NCI-H748 (cell line): Measurements from ENCODE around the gene PAFAH1B2.
"Not testable (repeated sequence)": the region's sequence is repeated elsewhere in the genome, so short reads cannot be mapped to it uniquely, and the experiment has no call there.

Experiments used
- DNase-seq: peaks from one replicate; lab custom pipeline; 2025; ENCODE audit not compliant: unreplicated experiment; lab: John Stamatoyannopoulos, UW

The PAFAH1B2 gene

GRCh38 chr11:117201658-117202305 lies 57.7 kb downstream of the PAFAH1B2 start:
- DNase-seq, result no peak

- DNase-seq, result no peak
Measured at GRCh38 chr11:117202386-117203068, 58.4 kb downstream of the PAFAH1B2 start.

DNA sequence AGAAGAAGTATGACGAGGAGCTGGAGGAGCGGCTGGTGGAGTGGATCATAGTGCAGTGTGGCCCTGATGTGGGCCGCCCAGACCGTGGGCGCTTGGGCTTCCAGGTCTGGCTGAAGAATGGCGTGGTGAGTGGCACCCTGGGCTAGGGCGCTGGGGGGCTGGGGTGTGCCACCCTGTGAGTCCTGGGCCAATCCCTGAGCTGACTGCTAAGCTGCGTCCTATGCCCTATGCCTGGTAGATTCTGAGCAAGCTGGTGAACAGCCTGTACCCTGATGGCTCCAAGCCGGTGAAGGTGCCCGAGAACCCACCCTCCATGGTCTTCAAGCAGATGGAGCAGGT lies 59.0 kb downstream of the PAFAH1B2 start:
- no peak for DNase-seq

- no peak for DNase-seq
Measured at GRCh38 chr11:117204283-117205080, 60.4 kb downstream of the PAFAH1B2 start.

DNA sequence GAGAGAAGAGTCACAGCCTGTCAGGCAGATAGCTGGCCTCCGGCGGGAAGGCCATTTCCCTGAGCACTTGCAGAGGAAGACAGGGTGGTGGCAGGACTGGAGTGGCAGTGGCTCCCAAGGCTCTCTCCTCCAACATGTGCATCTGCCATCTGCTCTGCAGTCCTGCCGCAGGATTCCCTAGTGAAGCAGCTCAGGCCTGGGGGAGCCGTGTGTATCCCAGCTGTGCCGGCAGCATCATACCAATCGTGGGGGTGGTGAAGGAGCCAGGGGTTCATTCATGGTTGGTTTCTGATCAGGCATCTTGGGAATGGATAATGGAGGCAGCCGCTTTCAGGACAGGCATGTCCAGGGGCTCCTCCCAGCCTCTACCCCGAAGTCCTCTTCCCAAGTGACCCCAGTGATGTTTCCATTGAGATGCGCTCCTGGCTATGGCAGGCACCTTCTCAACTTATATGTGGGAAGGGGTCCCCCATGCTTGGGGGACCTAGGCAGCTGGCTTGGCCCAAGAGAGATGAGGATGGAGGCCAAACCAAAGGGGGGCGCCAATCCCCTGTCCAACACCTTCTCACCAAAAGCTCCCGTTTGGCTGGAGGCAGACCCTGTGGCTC lies 61.2 kb downstream of the PAFAH1B2 start:
- no peak for DNase-seq

- not testable (repeated sequence) for DNase-seq
Measured at GRCh38 chr11:117206111-117206510, 62.0 kb downstream of the PAFAH1B2 start.

DNA sequence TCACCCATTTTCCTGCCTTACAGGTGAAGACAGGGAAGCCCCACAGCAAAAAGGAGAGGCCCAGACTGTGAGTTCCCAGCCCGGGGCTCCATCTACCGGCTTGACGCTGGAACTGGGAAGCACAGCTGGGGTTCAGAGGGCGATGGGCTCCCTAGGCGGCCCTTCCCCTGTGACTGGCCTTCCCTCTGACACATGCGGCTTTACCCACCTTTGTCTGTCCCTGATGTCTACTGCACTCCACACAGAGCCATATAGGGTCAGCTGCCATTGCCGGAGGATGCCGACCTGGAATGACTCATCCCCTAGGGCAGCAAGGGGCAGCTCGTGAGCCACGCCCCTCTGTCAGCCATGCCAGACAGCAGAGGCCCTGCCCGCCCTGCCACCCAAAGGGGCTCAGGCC lies 62.8 kb downstream of the PAFAH1B2 start:
- not testable (repeated sequence) for DNase-seq

- DNase-seq, result not testable (repeated sequence)
Measured at GRCh38 chr11:117207481-117207880, 63.4 kb downstream of the PAFAH1B2 start.

GRCh38 chr11:117208710-117209109 lies 64.6 kb downstream of the PAFAH1B2 start:
- not testable (repeated sequence) for DNase-seq

- DNase-seq, result not testable (repeated sequence)
Measured at GRCh38 chr11:117209351-117210125, 65.5 kb downstream of the PAFAH1B2 start.

- no peak for DNase-seq
Measured at GRCh38 chr11:117210620-117211019, 66.5 kb downstream of the PAFAH1B2 start.

GRCh38 chr11:117212697-117213355 lies 68.7 kb downstream of the PAFAH1B2 start:
- no peak for DNase-seq

DNA sequence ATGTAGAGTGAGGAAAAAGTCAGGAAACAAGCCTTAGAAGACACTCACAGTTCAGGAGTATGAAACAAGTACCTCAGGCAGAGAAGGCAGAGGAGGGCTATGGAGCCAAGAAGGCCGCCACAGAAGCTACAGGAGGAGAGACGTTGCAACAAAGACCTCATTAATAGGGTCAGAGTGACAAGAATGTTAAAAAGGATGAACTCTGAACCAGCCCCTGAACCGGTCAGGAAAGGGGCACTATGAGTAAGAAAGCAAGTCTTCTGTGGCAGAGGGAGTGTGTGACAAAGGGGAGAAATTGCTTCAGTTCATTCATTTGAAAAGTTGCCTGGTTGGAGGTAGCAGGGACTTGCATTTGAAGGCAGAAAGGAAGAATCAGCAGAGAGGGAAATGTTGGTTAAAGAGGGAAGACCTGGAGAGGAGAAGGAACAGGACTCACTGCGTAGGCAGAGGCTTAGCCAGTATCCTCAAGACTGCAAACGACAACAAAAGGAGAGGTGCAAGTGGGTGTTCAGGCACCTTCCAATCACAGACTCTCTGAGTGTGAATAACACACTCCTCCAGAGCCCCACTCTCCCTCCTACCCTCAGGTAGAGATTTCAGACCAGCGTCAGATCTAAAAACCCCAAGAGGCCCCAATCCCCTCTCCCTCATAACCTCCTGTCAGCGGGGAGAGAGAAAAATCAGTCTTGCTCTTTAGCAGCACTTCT lies 70.5 kb downstream of the PAFAH1B2 start:
- DNase-seq, result no peak

DNA sequence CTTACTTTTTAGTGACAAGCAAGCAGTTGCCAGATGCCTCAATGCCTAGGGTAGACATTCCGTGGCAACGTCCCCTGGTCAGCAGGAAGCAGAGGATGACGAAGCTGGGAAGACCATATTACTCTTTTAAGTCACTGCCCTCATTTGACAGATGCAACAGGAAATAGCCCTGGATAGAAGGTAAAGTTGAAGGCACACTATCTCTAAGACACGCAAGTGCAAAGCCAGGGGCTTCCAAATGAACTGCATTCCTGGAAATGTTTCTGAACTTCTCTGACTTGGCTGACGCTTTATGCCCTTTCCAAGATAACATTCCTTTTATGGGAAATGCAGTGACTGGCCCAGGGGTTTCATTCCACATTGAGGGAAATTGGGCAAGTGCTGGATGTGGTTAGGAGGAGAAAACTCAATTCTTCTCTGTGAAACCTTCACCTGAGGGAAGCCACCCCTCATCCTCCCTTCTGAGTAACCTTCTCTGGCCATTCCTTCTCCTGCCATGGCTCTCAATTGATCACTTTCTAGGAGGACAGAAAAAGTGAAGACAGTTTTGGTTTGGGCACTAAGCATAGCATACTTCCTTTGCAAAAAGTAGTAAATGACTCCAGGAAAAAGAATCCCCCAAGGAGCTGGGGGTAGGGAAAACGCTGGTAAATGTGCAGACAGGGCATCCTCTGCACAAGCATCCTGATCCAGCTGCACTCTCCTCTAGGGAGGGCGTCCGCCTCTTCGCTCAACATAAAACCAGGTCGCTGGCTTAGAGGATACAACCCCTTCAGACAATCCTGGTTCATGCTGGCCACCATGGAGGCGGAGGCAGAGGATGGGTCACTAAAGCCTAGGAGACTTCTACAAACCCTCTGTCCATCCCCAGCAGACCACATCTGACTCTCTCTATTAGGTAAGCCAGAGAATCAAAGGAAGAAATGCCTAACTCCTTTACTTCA lies 73.3 kb downstream of the PAFAH1B2 start:
- no peak for DNase-seq

- DNase-seq, result no peak
Measured at GRCh38 chr11:117218133-117218915, 74.2 kb downstream of the PAFAH1B2 start.

- DNase-seq, result no peak
Measured at GRCh38 chr11:117219001-117219400, 74.9 kb downstream of the PAFAH1B2 start.

DNA sequence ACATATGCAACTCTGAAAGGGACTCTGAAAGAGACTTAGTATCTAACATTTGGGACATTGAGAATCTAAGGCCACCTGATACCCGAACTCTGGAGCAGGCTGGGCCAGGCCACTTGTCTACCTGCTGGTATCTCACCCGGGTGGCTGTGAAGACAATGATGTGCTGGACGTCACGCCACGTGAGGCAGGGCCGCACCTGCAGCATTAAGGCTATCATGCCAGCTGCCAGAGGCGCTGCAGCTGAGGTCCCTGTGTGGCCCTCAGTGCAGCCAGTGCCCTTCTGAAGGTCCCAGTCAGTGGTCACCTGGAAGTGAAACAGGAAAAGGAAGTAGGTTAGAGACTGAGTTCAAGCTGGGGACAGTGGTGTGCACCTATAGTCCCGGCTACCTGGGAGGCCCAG lies 75.4 kb downstream of the PAFAH1B2 start:
- DNase-seq, result no peak

- no peak for DNase-seq
Measured at GRCh38 chr11:117219995-117220394, 75.9 kb downstream of the PAFAH1B2 start.
